Omental fat pad (tissue), 4 donors: Measurements from ENCODE around the gene SLC25A17. TPM values are rescaled to one million over a fixed set of nuclear protein-coding genes. Genes with fewer than 3 reads are reported as not detected.

Source experiments
- ATAC-seq: fragments of 150-250 bp; one replicate; pipeline ENCODE4 v1.9.1; 2016; ENCODE audit warnings: mild to moderate bottlenecking, moderate library complexity; ENCODE audit not compliant: low FRiP score
- DNase-seq: peaks from one replicate; pipeline ENCODE4 v3.0.0-alpha.2; 2019; ENCODE audit warnings: low spot score
- total RNA-seq, 4 donors: library from RNA; depleted of rRNA; stranded (reverse); fragments of >200 nt; gene quantifications; one replicate each; pipeline ENCODE4 v1.1.0, GENCODE V29; 2016
- TF ChIP-seq, protein P1 (sequence below), 3 donors: fragments of 450-650 bp; IDR thresholded peaks; one replicate each; pipeline ENCODE4 v1.5.1; 2016 to 2017; ENCODE audit warnings: antibody characterized with exemption in 3 of 3, mild to moderate bottlenecking in 3 of 3, moderate library complexity in 2 of 3

The SLC25A17 gene
- total RNA-seq, 4 donors from 2014 or later, result 15.1 to 17.8 (median 16.3) TPM

DNA sequence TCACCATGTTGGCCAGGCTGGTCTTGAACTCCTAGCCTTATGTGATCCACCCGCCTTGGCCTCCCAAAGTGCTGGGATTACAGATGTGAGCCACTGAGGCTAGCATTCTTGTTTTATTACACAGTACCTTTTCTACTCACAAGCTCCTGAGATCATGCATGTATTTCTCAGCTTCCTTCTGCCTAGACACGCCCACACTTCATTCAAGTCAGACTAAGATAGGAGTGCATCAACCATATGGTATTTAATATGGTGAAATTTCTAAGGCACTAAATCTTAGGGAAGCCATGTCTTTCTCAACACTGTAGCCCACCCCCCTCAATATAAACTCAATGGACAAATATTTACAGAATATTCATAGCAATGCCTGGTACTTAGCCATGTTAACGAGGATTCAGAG, 62.1 kb downstream of the SLC25A17 start:
- ATAC-seq (no peak), DNase-seq (no peak)
- TF ChIP-seq, protein P1, sequence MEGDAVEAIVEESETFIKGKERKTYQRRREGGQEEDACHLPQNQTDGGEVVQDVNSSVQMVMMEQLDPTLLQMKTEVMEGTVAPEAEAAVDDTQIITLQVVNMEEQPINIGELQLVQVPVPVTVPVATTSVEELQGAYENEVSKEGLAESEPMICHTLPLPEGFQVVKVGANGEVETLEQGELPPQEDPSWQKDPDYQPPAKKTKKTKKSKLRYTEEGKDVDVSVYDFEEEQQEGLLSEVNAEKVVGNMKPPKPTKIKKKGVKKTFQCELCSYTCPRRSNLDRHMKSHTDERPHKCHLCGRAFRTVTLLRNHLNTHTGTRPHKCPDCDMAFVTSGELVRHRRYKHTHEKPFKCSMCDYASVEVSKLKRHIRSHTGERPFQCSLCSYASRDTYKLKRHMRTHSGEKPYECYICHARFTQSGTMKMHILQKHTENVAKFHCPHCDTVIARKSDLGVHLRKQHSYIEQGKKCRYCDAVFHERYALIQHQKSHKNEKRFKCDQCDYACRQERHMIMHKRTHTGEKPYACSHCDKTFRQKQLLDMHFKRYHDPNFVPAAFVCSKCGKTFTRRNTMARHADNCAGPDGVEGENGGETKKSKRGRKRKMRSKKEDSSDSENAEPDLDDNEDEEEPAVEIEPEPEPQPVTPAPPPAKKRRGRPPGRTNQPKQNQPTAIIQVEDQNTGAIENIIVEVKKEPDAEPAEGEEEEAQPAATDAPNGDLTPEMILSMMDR (IDR thresholded peaks at IDR 0.05), result no peak

DNA sequence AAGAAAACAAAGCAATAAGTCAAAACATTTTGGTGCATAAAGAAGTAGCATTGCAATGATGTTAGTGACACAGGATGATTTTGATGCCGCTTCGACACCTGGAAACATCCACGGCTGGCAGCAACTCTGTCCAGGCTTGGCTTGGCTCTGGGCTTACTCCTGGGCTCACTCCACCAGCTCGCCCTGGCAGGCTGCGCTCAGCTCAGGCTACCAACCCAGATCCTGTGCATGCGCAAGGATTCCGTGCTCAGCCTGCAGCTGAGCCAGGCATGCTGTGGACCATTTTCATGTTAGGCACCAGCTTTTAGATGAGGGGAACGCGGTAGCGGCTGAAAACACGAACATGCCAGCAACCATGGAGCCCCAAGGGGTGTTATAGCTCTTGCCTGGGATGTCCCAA, 66.0 kb downstream of the SLC25A17 start:
- ATAC-seq (no peak), DNase-seq (no peak)
- TF ChIP-seq, protein P1 (IDR thresholded peaks at IDR 0.05), result no peak

DNA sequence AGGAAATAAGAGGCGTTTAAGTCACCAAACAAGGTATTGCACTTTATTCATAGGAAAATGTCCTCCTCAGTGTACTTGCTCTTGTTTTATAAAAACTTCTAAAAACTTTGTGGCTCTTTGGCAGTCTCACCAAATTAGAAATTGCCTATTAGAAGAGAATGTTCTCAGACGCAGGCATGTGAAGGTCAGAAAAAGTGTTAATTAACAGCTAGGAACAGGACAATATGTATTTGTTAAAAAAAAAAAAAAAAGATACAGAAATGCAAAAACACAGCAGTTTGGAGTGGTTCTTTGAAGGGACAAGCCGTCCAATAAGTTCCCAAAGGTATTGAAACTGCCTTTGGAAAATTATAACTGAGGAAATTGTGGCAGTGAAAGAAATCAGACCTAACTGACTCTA, 67.9 kb downstream of the SLC25A17 start:
- DNase-seq (no peak), ATAC-seq (no peak)
- TF ChIP-seq, protein P1 (IDR thresholded peaks at IDR 0.05), result no peak

DNA sequence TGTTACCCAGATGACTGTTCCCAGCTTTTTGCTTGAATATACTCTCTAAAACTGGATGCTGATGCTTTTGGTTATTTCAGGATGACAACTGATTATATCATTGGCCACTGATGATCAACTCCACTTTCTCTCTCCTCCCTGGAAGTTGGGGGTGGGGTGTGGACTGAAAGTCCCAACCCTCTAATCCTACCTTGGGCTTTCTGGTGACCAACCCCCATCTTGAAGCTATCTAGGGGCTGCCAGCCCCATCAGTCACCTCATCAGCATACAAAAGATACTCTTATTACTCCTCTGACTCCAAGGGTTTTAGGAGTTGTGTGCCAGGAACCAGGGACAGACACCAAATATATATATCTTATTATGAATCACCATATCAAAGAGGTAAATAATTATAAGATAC, 69.3 kb downstream of the SLC25A17 start:
- TF ChIP-seq, protein P1 (IDR thresholded peaks at IDR 0.05), result no peak
- DNase-seq (no peak), ATAC-seq (no peak)

DNA sequence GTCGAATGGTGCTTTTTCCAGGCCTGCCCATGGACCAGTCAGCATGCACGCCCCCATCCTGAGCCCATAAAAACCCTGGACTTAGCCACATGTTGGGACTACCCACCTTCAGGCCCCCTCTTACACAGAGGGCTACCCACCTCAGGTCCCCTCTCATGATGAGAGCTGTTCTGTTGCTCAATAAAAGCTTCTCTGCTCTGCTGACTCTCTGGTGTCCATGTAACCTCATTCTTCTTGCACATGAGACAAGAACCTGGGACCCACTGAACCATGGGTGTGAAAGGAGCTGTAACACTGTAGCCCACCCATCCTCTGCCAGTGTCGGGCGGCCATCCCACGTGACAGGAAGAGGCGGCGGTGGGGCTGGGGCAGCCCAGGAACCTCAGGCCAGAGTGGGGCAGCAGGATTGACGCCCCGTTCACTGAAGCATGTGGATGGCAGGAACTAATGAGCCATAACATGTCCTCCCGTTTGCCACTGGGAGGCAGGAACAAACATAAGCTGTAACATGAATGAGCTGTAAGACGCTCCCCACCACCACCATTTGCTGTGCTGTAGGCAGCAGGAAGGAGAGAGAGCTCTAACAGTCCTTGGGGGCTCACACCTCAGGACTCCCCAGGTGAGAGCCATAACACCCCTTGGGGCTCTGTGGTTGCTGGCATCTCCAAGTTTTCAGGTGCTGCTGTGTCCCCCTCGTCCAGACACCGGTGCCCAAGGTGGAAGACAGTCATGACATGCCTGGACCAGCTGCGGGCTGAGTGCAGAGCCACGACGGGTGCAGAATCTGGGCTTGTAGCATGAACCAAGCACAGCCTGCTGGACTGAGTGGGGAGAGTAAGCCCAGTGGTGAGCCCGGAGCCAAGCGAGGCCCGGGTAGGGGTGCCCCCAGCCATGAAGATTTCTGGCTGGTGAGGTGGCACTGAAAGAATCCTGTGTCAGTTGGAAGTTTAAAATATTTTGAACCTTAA, 70.5 kb downstream of the SLC25A17 start:
- DNase-seq (no peak), ATAC-seq (no peak)
- TF ChIP-seq, protein P1 (IDR thresholded peaks at IDR 0.05), result no peak

DNA sequence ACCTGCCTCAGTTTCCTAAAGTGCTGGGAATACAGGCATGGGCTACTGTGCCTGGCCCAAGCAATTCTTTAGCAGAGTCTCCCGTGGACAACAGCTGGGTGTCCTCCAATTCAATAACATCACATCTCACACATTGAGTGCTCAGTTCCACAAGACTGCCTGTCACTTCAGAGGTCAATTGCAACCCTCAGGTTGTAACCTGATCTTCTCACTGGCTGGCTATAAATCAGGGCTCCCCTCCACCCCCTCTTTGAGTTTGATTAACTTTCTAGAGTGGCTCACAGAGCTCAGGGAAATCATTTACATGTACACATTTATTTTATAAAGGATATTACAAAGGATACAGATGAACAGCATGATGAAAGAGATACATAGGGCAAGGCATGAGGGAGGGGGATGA, 71.8 kb downstream of the SLC25A17 start:
- TF ChIP-seq, protein P1 (IDR thresholded peaks at IDR 0.05), result no peak
- no peak for ATAC-seq
- DNase-seq, result no peak
